EH (cell line): Measurements from ENCODE around the gene NUMB.
"Not testable (repeated sequence)": the region's sequence is repeated elsewhere in the genome, so short reads cannot be mapped to it uniquely, and the experiment has no call there.

Experiments used
- DNase-seq: peaks from one replicate; pipeline ENCODE4 v3.0.0-alpha.2; 2015; ENCODE audit warnings: low read depth

The NUMB gene

GRCh38 chr14:73422515-73422914, 35.8 kb downstream of the NUMB start:
- DNase-seq, result no peak

GRCh38 chr14:73418227-73418626, 40.1 kb downstream of the NUMB start:
- DNase-seq, result no peak

- not testable (repeated sequence) for DNase-seq
Measured at GRCh38 chr14:73406248-73406647, 52.1 kb downstream of the NUMB start.

DNA sequence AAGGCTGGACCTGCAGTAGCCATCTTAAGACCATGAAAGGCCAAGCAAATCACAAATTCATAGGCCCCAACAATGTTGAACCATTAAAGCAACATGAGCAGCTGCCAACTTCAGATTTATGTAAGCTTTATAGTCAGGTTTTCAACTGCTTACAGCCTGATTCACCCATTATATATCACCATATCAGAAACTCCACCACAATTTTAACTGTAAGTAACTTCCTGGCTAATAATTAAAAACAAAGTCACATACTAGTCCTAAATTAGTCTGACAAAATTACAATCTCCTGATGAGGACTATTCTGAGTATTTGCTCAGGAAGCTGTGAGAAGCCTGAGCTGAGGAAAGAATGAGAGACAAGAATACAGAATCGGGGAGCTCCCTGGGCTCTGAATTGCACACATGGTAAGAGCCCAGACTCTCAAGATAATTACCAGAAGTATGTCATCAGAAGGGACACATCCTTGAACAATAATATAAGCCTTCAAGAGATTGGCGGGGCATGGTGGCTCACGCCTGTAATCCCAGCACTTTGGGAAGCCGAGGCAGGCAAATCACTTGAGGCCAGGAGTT, 55.1 kb downstream of the NUMB start:
- DNase-seq, result peak; percentile 31

- DNase-seq, result no peak
Measured at GRCh38 chr14:73402579-73402978, 55.8 kb downstream of the NUMB start.

- no peak for DNase-seq
Measured at GRCh38 chr14:73397810-73398209, 60.5 kb downstream of the NUMB start.

DNA sequence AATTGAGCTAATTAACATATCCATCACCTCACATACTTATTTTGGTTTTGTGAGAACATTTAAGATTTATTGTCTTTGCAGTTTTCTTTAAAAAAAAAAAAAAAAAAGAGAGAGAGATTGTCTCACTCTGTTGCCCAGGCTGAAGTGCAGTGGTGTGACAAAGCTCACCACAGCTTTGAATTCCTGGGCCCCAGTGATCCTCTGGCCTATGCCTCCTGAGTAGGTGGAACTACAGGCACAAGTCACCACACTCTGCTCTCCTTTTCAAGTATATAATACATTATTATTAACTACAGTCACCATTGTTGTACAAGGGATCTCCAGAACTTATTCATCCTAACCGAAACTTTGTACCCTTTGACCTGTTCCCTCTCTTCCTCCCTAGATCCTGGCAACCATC, 64.0 kb downstream of the NUMB start:
- peak; percentile 11 for DNase-seq

- peak; percentile 15 for DNase-seq
Measured at GRCh38 chr14:73393375-73393774, 65.0 kb downstream of the NUMB start.

GRCh38 chr14:73392329-73393257, 65.8 kb downstream of the NUMB start:
- DNase-seq, result no peak

GRCh38 chr14:73387860-73388259, 70.5 kb downstream of the NUMB start:
- DNase-seq, result not testable (repeated sequence)

- DNase-seq, result no peak
Measured at GRCh38 chr14:73386342-73386741, 72.0 kb downstream of the NUMB start.

DNA sequence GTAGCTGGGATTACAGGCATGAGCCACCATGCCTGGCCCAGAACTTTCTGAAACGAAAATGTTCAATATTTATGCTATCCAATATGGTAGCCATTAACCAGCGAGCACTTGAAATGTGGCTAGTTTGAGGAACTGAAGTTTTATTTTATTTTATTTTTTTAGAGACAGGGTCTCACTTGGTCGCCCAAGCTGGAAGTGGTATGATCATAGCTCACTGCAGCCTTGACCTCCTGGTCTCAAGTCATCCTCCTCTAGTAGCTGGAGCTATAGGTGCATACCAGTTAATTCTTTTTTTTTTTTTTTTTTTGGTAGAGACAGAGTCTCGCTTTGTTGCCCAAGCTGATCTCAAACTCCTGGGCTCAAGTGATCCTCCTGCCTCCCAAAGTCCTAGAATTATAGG, 73.3 kb downstream of the NUMB start:
- DNase-seq, result not testable (repeated sequence)

DNA sequence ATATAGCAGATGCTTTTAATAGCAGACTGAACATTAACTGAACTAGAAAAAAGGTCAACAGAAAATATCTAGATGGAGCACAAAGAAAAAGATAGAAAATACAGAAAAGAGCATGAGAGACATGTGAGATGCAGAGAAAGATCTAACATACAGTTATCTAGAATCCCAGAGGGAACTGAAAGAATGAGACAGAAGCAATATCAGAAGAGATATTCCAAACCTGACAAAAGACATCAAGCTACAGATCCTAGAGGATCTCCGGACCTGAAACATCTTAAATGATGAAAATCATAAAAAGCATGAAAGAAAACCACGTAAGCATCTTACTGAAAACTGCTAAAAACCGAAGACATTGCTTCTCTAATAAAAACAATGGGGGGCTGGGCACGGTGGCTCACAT, 75.0 kb downstream of the NUMB start:
- no peak for DNase-seq

DNA sequence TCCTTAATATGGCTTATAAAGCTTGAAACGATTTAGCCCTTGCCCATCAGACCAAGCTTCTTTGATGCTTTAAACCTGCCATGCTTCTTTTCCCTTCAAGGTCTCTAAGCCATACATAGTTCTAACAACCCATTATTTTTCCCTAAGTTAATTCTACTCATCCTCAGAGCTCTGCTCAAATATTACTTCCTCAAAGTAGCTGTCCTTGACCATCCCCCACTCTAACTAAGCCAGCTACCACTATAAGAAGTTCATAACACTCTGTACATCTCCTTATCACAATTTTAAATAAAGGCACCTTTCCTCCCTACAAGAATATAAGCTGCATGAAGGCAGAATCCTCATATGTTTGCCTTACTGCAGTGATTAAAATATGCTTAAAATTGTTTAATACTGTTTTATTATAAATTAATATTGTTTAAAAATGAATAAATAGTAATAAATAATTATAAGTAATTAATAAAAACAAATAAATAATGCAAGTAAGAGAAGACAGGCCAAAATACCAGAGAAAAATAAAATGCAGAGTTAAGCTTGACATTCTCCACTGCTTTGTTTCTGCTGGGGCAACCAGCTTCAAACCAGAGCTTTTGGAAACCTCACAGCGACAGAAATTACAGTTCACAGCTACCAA, 76.8 kb downstream of the NUMB start:
- DNase-seq, result no peak

DNA sequence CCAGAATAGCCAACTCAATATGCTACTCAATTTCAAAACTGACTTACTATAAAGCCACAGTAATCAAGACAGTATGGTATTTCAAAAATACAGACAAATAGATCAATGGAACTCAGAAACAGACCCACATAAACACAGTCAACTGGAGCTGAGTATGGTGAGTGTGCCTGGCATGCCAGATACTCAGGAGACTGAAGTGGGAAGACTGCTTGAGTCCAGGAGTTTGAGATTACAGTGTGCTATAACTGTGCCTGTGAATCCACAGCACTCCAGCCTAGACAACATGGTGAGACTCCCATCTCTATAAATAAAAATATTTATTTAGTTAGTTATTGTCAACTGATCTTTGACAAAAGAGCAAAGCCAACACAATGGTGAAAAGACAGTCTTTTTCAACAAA, 81.8 kb downstream of the NUMB start:
- DNase-seq, result no peak

- no peak for DNase-seq
Measured at GRCh38 chr14:73375861-73376260, 82.5 kb downstream of the NUMB start.

- DNase-seq, result no peak
Measured at GRCh38 chr14:73374218-73374617, 84.1 kb downstream of the NUMB start.

DNA sequence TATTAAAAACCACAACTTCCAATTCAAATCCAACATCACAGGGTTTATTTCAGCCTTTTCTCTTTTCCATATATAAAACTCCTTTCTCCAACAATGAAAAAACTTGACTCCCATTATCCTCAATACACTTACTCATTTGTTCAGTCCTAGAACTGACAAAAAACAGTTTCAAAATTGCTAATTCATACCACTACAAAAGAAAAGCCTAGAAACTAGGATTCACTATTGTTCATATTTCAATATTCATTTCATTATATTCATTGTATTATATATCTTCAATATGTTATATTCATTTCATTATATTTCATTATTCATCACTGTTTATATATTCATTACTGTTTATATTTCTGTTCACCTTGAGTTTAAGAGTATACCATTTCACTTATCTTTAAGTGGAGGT, 85.8 kb downstream of the NUMB start:
- no peak for DNase-seq

- no peak for DNase-seq
Measured at GRCh38 chr14:73370561-73370960, 87.8 kb downstream of the NUMB start.

- DNase-seq, result no peak
Measured at GRCh38 chr14:73369428-73369827, 88.9 kb downstream of the NUMB start.

DNA sequence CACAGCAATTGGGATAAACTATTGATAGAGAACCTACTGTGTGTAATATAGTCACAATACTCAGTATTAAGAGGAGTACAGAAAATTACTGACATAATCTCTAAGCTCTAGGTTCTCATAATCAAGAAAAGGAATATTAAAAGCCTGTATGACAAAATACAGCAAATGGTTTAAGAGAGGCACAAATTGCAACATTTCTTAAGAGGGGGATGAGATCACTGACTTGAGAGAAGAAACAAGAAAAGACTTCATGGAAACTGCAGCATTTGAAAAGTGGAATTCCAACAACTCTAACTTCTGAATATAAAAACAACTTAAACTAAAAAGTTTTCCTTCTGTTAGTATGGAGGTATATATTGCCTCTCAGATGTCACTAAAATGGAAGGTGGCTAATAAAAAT, 89.7 kb downstream of the NUMB start:
- no peak for DNase-seq

DNA sequence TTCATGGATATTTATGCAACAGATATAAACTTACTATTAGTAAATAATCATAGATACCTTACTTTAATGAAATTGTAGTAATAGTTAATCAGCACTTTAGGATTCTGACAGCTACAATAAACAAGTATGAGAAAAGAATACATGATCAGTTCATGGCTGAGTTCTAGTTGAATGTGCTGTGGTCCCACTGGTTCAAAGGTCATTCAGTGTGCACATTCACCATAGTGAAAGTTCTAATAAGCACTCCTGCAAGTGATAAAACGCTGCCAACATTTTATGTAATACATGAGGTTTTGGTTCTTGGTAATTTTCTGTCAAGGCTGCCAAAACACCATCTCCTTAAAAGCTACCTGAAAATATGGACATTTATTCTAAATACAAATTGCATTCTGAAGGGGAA, 92.6 kb downstream of the NUMB start:
- DNase-seq, result no peak

GRCh38 chr14:73364559-73364958, 93.8 kb downstream of the NUMB start:
- no peak for DNase-seq
